AG09319 (cell line): ENCODE results near the gene TMEM190.
A peak's percentile ranks its signal among the peaks of the same experiment; 100 is the strongest.

ENCODE experiments used
- DNase-seq: peaks from one replicate; pipeline ENCODE4 v3.0.0-alpha.2; 2010; ENCODE audit warnings: low read depth; ENCODE audit errors: extremely low read depth
- CTCF ChIP-seq: IDR thresholded peaks from 2 replicates; pipeline ENCODE4 v1.5.1; 2011; ENCODE audit warnings: low read depth, mild to moderate bottlenecking, inconsistent platforms, low read length, moderate library complexity

TMEM190 gene

GRCh38 chr19:55340784-55341147 is 35.9 kb upstream of the TMEM190 start:
- no peak for DNase-seq
- TF ChIP-seq CTCF: peak; percentile 12

GRCh38 chr19:55341171-55341588 is 35.4 kb upstream of the TMEM190 start:
- DNase-seq: no peak
- no peak for TF ChIP-seq CTCF

- TF ChIP-seq CTCF: no peak
- no peak for DNase-seq
Measured at GRCh38 chr19:55341595-55342531, 34.8 kb upstream of the TMEM190 start.

GRCh38 chr19:55344444-55344843 is 32.2 kb upstream of the TMEM190 start:
- DNase-seq: no peak

GRCh38 chr19:55345101-55345817 is 31.4 kb upstream of the TMEM190 start:
- TF ChIP-seq CTCF: no peak
- DNase-seq: no peak

More at GRCh38 chr19:55344444-55344843, 32.2 kb upstream of the TMEM190 start:
- no peak; the same call in 1 of the 2 replicates for TF ChIP-seq CTCF

GRCh38 chr19:55345818-55346724 is 30.6 kb upstream of the TMEM190 start:
- no peak for TF ChIP-seq CTCF
- DNase-seq: no peak
